ENCODE results near the gene SEC23B.
"Not testable (repeated sequence)": the region's sequence is repeated elsewhere in the genome, so short reads cannot be mapped to it uniquely, and the experiment has no call there.

The SEC23B gene

GRCh38 chr20:18526761-18527160 is 19.0 kb downstream of the SEC23B start:
- not testable (repeated sequence) for DNase-seq (ENCODE audit: low read depth)

GRCh38 chr20:18527339-18527738 is 19.6 kb downstream of the SEC23B start:
- no peak for DNase-seq (ENCODE audit: low read depth)

- no peak for DNase-seq (ENCODE audit: low read depth)
Measured at GRCh38 chr20:18527836-18528235, 20.1 kb downstream of the SEC23B start.

GRCh38 chr20:18529041-18529440 is 21.3 kb downstream of the SEC23B start:
- no peak for DNase-seq (ENCODE audit: low read depth)

- no peak for DNase-seq (ENCODE audit: low read depth)
Measured at GRCh38 chr20:18532626-18533025, 24.9 kb downstream of the SEC23B start.

GRCh38 chr20:18533491-18533890 is 25.8 kb downstream of the SEC23B start:
- no peak for DNase-seq (ENCODE audit: low read depth)

- no peak for DNase-seq (ENCODE audit: low read depth)
Measured at GRCh38 chr20:18533978-18534644, 26.4 kb downstream of the SEC23B start.

- no peak for DNase-seq (ENCODE audit: low read depth)
Measured at GRCh38 chr20:18537651-18538050, 29.9 kb downstream of the SEC23B start.

- no peak for DNase-seq (ENCODE audit: low read depth)
Measured at GRCh38 chr20:18541741-18542140, 34.0 kb downstream of the SEC23B start.

GRCh38 chr20:18543216-18543615 is 35.5 kb downstream of the SEC23B start:
- no peak for DNase-seq (ENCODE audit: low read depth)

GRCh38 chr20:18543932-18544331 is 36.2 kb downstream of the SEC23B start:
- no peak for DNase-seq (ENCODE audit: low read depth)

- DNase-seq (ENCODE audit: low read depth): no peak
Measured at GRCh38 chr20:18545566-18545965, 37.8 kb downstream of the SEC23B start.

GRCh38 chr20:18548465-18548864 is 40.7 kb downstream of the SEC23B start:
- DNase-seq (ENCODE audit: low read depth): no peak

- no peak for DNase-seq (ENCODE audit: low read depth)
Measured at GRCh38 chr20:18553746-18554145, 46.0 kb downstream of the SEC23B start.

- DNase-seq (ENCODE audit: low read depth): peak; percentile 73
Measured at GRCh38 chr20:18566892-18567738, 59.4 kb downstream of the SEC23B start, which contains the start of gene SMIM26. TSS of gene SMIM26 (plus strand) at chr20:18567432. CDS start at chr20:18567479, 47 bp downstream.

- DNase-seq (ENCODE audit: low read depth): no peak
Measured at GRCh38 chr20:18567739-18568091, 60.0 kb downstream of the SEC23B start.

- no peak for DNase-seq (ENCODE audit: low read depth)
Measured at GRCh38 chr20:18571009-18571408, 63.3 kb downstream of the SEC23B start.

- no peak for DNase-seq (ENCODE audit: low read depth)
Measured at GRCh38 chr20:18571578-18571977, 63.8 kb downstream of the SEC23B start.

- no peak for DNase-seq (ENCODE audit: low read depth)
Measured at GRCh38 chr20:18577942-18578341, 70.2 kb downstream of the SEC23B start.

- DNase-seq (ENCODE audit: low read depth): no peak
Measured at GRCh38 chr20:18578581-18578980, 70.8 kb downstream of the SEC23B start.

GRCh38 chr20:18580012-18580411 is 72.3 kb downstream of the SEC23B start:
- DNase-seq (ENCODE audit: low read depth): no peak

GRCh38 chr20:18585134-18585533 is 77.4 kb downstream of the SEC23B start:
- no peak for DNase-seq (ENCODE audit: low read depth)

Data from HS-27A (cell line).